ENCODE data around the gene INPP5D. TPM values are rescaled to one million over a fixed set of nuclear protein-coding genes. Genes with fewer than 3 reads are reported as not detected.
A peak's percentile ranks its signal among the peaks of the same experiment; 100 is the strongest.

Gene INPP5D
- total and polyA plus RNA-seq, 9 donors, result 4.3 to 9.8 (median 6.3) TPM

- H3K36me3 ChIP-seq (ENCODE audit: control insufficient read depth, insufficient read depth, low read length), result no peaks in the 10 kb centered on the region
- no peak for DNase-seq
- no peaks in the 10 kb centered on the region for H3K27me3 ChIP-seq (ENCODE audit: control insufficient read depth, insufficient read depth, low read length)
- H3K9me3 ChIP-seq (replicated peaks; ENCODE audit: control insufficient read depth, low read depth, low read length), result no peaks in the 10 kb centered on the region
- WGBS (ENCODE audit: insufficient coverage), result 100% methylated on average over 2 of the region's 7 CpGs
- no peaks in the 10 kb centered on the region for H3K4me1 ChIP-seq (ENCODE audit: control insufficient read depth, insufficient read depth, low read length)
- no peak overlapping the region for H3K4me3 ChIP-seq (ENCODE audit: low read length)
- no peak overlapping the region for H3K27ac ChIP-seq (ENCODE audit: low read length)
Observed at GRCh38 chr2:233227346-233227978, 167.3 kb downstream of the INPP5D start.

- no peaks in the 10 kb centered on the region for H3K36me3 ChIP-seq (ENCODE audit: control insufficient read depth, insufficient read depth, low read length)
- no CpG with 5 or more reads among the region's 3 CpGs for WGBS (ENCODE audit: insufficient coverage)
- H3K4me1 ChIP-seq (ENCODE audit: control insufficient read depth, insufficient read depth, low read length), result no peaks in the 10 kb centered on the region
Observed at GRCh38 chr2:233228376-233228775, 168.2 kb downstream of the INPP5D start.

GRCh38 chr2:233233618-233234230 is 173.6 kb downstream of the INPP5D start:
- H3K9me3 ChIP-seq (replicated peaks; ENCODE audit: control insufficient read depth, low read depth, low read length), result no peaks in the 10 kb centered on the region
- H3K4me3 ChIP-seq (ENCODE audit: low read length), result no peak overlapping the region
- no peak for DNase-seq
- no peak overlapping the region for H3K27ac ChIP-seq (ENCODE audit: low read length)
- no peaks in the 10 kb centered on the region for H3K27me3 ChIP-seq (ENCODE audit: control insufficient read depth, insufficient read depth, low read length)
- H3K36me3 ChIP-seq (ENCODE audit: control insufficient read depth, insufficient read depth, low read length), result no peaks in the 10 kb centered on the region
- WGBS (ENCODE audit: insufficient coverage), result 53% methylated on average over 2 of the region's 4 CpGs
- no peaks in the 10 kb centered on the region for H3K4me1 ChIP-seq (ENCODE audit: control insufficient read depth, insufficient read depth, low read length)

More at GRCh38 chr2:233228376-233228775, 168.2 kb downstream of the INPP5D start:
- Histone ChIP-seq H3K27ac (ENCODE audit: low read length) (no peak overlapping the region), H3K9me3 (replicated peaks; ENCODE audit: control insufficient read depth, low read depth, low read length) (no peaks in the 10 kb centered on the region), H3K27me3 (ENCODE audit: control insufficient read depth, insufficient read depth, low read length) (no peaks in the 10 kb centered on the region), H3K4me3 (ENCODE audit: low read length) (no peak overlapping the region)
- no peak for DNase-seq

- DNase-seq, result no peak
- H3K4me1 ChIP-seq (ENCODE audit: control insufficient read depth, insufficient read depth, low read length), result no peaks in the 10 kb centered on the region
- no peaks in the 10 kb centered on the region for H3K36me3 ChIP-seq (ENCODE audit: control insufficient read depth, insufficient read depth, low read length)
- H3K27me3 ChIP-seq (ENCODE audit: control insufficient read depth, insufficient read depth, low read length), result no peaks in the 10 kb centered on the region
- no peak overlapping the region for H3K4me3 ChIP-seq (ENCODE audit: low read length)
- H3K9me3 ChIP-seq (replicated peaks; ENCODE audit: control insufficient read depth, low read depth, low read length), result no peaks in the 10 kb centered on the region
- WGBS (ENCODE audit: insufficient coverage), result no CpG with 5 or more reads among the region's 2 CpGs
- no peak overlapping the region for H3K27ac ChIP-seq (ENCODE audit: low read length)
Observed at GRCh38 chr2:233234264-233234663, 174.1 kb downstream of the INPP5D start.

GRCh38 chr2:233234996-233235395 is 174.9 kb downstream of the INPP5D start:
- no peaks in the 10 kb centered on the region for H3K4me1 ChIP-seq (ENCODE audit: control insufficient read depth, insufficient read depth, low read length)
- no peak overlapping the region for H3K4me3 ChIP-seq (ENCODE audit: low read length)
- H3K9me3 ChIP-seq (replicated peaks; ENCODE audit: control insufficient read depth, low read depth, low read length), result peaks cover 2% of the 10 kb centered on the region
- H3K27me3 ChIP-seq (ENCODE audit: control insufficient read depth, insufficient read depth, low read length), result no peaks in the 10 kb centered on the region
- WGBS (ENCODE audit: insufficient coverage), result 100% methylated on average over 1 of the region's 3 CpGs
- H3K36me3 ChIP-seq (ENCODE audit: control insufficient read depth, insufficient read depth, low read length), result no peaks in the 10 kb centered on the region
- H3K27ac ChIP-seq (ENCODE audit: low read length), result no peak overlapping the region
- no peak for DNase-seq

GRCh38 chr2:233235977-233236376 is 175.8 kb downstream of the INPP5D start:
- H3K9me3 ChIP-seq (replicated peaks; ENCODE audit: control insufficient read depth, low read depth, low read length), result peaks cover 2% of the 10 kb centered on the region
- no peaks in the 10 kb centered on the region for H3K27me3 ChIP-seq (ENCODE audit: control insufficient read depth, insufficient read depth, low read length)
- H3K4me3 ChIP-seq (ENCODE audit: low read length), result no peak overlapping the region
- 80% methylated on average over 5 of the region's 9 CpGs for WGBS (ENCODE audit: insufficient coverage)
- no peak for DNase-seq
- H3K4me1 ChIP-seq (ENCODE audit: control insufficient read depth, insufficient read depth, low read length), result no peaks in the 10 kb centered on the region
- H3K27ac ChIP-seq (ENCODE audit: low read length), result no peak overlapping the region
- no peaks in the 10 kb centered on the region for H3K36me3 ChIP-seq (ENCODE audit: control insufficient read depth, insufficient read depth, low read length)

- WGBS (ENCODE audit: insufficient coverage), result 79% methylated on average over 4 of the region's 7 CpGs
- H3K9me3 ChIP-seq (replicated peaks; ENCODE audit: control insufficient read depth, low read depth, low read length), result peaks cover 2% of the 10 kb centered on the region
- no peak for DNase-seq
- no peaks in the 10 kb centered on the region for H3K36me3 ChIP-seq (ENCODE audit: control insufficient read depth, insufficient read depth, low read length)
- H3K27me3 ChIP-seq (ENCODE audit: control insufficient read depth, insufficient read depth, low read length), result no peaks in the 10 kb centered on the region
- H3K4me3 ChIP-seq (ENCODE audit: low read length), result no peak overlapping the region
- no peak overlapping the region for H3K27ac ChIP-seq (ENCODE audit: low read length)
- H3K4me1 ChIP-seq (ENCODE audit: control insufficient read depth, insufficient read depth, low read length), result no peaks in the 10 kb centered on the region
Observed at GRCh38 chr2:233236820-233237589, 176.9 kb downstream of the INPP5D start.

GRCh38 chr2:233240897-233241296 is 180.8 kb downstream of the INPP5D start:
- Histone ChIP-seq H3K27ac (ENCODE audit: low read length) (no peak overlapping the region), H3K4me1 (ENCODE audit: control insufficient read depth, insufficient read depth, low read length) (no peaks in the 10 kb centered on the region), H3K27me3 (ENCODE audit: control insufficient read depth, insufficient read depth, low read length) (no peaks in the 10 kb centered on the region), H3K9me3 (replicated peaks; ENCODE audit: control insufficient read depth, low read depth, low read length) (peaks cover 2% of the 10 kb centered on the region), H3K36me3 (ENCODE audit: control insufficient read depth, insufficient read depth, low read length) (no peaks in the 10 kb centered on the region), H3K4me3 (ENCODE audit: low read length) (no peak overlapping the region)
- no CpG with 5 or more reads among the region's 2 CpGs for WGBS (ENCODE audit: insufficient coverage)
- no peak for DNase-seq

- H3K27ac ChIP-seq (ENCODE audit: low read length), result no peak overlapping the region
Observed at GRCh38 chr2:233241803-233242202, 181.7 kb downstream of the INPP5D start.

GRCh38 chr2:233242231-233242927 is 182.2 kb downstream of the INPP5D start:
- no peaks in the 10 kb centered on the region for H3K4me1 ChIP-seq (ENCODE audit: control insufficient read depth, insufficient read depth, low read length)
- no peaks in the 10 kb centered on the region for H3K36me3 ChIP-seq (ENCODE audit: control insufficient read depth, insufficient read depth, low read length)
- no peak overlapping the region for H3K4me3 ChIP-seq (ENCODE audit: low read length)
- peak; percentile 54 for DNase-seq
- H3K27me3 ChIP-seq (ENCODE audit: control insufficient read depth, insufficient read depth, low read length), result no peaks in the 10 kb centered on the region
- 83% methylated on average over 8 of the region's 14 CpGs for WGBS (ENCODE audit: insufficient coverage)
- H3K27ac ChIP-seq (ENCODE audit: low read length), result no peak overlapping the region
- peaks cover 2% of the 10 kb centered on the region for H3K9me3 ChIP-seq (replicated peaks; ENCODE audit: control insufficient read depth, low read depth, low read length)

More at GRCh38 chr2:233241803-233242202, 181.7 kb downstream of the INPP5D start:
- H3K4me3 ChIP-seq (ENCODE audit: low read length), result no peak overlapping the region
- no peaks in the 10 kb centered on the region for H3K4me1 ChIP-seq (ENCODE audit: control insufficient read depth, insufficient read depth, low read length)
- no peak for DNase-seq
- H3K9me3 ChIP-seq (replicated peaks; ENCODE audit: control insufficient read depth, low read depth, low read length), result peaks cover 2% of the 10 kb centered on the region
- no CpG with 5 or more reads among the region's 3 CpGs for WGBS (ENCODE audit: insufficient coverage)
- H3K36me3 ChIP-seq (ENCODE audit: control insufficient read depth, insufficient read depth, low read length), result no peaks in the 10 kb centered on the region
- H3K27me3 ChIP-seq (ENCODE audit: control insufficient read depth, insufficient read depth, low read length), result no peaks in the 10 kb centered on the region

Data from muscle of leg (tissue), 11 donors.